Activated naive CD8-positive, alpha-beta T cell (primary cell): ENCODE measurements around the gene ATP1B4.

Experiments
- H3K27ac Mint-ChIP-seq: one replicate; pipeline ENCODE4 v1.8.0; 2021; ENCODE audit warnings: mixed read lengths
- H3K27me3 Mint-ChIP-seq: one replicate; pipeline ENCODE4 v1.8.0; 2021; ENCODE audit warnings: mixed read lengths
- H3K36me3 Mint-ChIP-seq: one replicate; pipeline ENCODE4 v1.8.0; 2021; ENCODE audit warnings: mixed read lengths
- H3K4me1 Mint-ChIP-seq: one replicate; pipeline ENCODE4 v1.8.0; 2021; ENCODE audit warnings: low read depth, mixed read lengths
- H3K4me3 Mint-ChIP-seq: one replicate; pipeline ENCODE4 v1.8.0; 2021; ENCODE audit warnings: mild to moderate bottlenecking, mixed read lengths
- H3K9me3 Mint-ChIP-seq: one replicate; pipeline ENCODE4 v1.8.0; 2021; ENCODE audit warnings: low read depth, mixed read lengths

The ATP1B4 gene

DNA sequence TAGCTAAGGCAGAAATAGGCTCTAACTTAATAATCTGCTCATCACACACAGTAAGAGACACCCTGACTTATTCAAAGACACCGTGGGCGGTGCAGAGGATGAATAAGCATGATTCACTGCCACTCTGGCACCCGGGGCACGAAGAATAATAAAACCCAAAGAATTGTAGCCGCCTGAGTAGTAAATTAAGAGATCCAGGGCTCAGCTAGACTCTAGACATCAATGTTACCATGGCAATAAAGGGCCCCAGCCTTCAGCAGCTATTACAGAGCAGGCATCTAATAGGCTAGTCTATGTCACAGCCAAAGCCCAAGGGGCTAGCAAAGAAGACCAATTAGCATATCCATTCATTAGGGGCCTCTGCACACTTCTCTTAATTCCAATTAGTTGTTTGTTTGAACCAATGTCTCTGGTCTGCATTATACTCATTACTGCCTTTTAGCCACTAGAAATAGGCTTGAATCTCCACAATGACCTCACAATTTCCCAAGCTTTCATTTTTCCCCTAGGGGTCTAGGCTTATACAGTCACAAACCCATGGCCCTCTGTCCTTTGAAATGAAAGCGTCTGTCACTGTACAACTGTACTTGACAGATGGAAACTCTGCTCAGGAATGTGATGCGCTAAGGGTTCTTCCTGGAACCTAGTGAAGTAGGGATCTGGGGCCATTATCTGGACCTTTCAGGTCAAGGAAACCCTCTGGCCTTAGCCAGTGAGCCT, 3.0 kb upstream of the ATP1B4 start:
- Mint-ChIP-seq H3K27me3 (no peaks in the 10 kb centered on the region), H3K4me3 (no peak overlapping the region), H3K27ac (no peak overlapping the region), H3K9me3 (no peaks in the 10 kb centered on the region), H3K4me1 (peaks cover 2% of the 10 kb centered on the region), H3K36me3 (no peaks in the 10 kb centered on the region)

DNA sequence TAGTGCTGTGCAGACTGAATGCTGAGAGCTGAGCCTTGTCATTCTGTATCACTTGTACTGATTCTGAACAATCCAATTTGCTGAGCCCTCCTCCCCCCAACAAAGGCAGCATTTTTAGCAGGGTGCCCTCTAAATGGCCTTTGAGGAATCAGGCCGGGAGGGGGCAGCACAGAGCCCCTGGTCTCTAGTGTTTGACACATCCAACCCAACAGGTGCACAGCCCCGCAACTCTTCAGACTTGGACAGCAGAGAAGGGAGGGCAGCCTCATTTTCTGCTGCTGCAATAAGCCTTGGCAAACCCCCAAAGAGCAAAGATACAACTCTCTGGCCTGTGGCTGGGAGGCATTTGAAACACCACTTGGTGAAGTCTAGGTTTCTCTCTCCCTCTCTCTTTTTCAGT, 3.4 kb downstream of the ATP1B4 start:
- no peaks in the 10 kb centered on the region for H3K36me3 Mint-ChIP-seq
- no peak overlapping the region for H3K4me3 Mint-ChIP-seq
- no peaks in the 10 kb centered on the region for H3K4me1 Mint-ChIP-seq
- no peaks in the 10 kb centered on the region for H3K9me3 Mint-ChIP-seq
- H3K27me3 Mint-ChIP-seq, result no peaks in the 10 kb centered on the region
- H3K27ac Mint-ChIP-seq, result no peak overlapping the region

DNA sequence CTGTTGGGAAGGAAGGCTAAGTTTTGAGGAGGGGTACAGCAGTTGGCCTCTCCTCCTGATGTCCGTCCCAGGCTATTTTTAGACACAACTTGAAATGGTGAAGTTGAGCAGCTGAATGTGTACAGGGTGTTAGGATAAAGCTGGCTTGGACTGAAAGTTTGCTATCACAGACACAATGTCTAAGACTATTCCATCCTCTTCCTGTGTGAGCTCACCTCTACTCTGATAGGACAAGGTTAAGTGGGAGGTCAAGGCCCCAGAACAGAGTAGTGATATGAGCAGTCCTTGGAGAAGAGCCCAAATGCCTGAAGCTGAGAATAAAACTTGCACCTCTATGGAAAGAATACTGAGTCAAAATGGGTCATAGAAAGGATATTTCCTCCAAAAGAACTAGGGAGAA, 4.1 kb downstream of the ATP1B4 start:
- Mint-ChIP-seq H3K36me3 (no peaks in the 10 kb centered on the region), H3K4me1 (no peaks in the 10 kb centered on the region), H3K27ac (no peak overlapping the region), H3K9me3 (no peaks in the 10 kb centered on the region), H3K4me3 (no peak overlapping the region), H3K27me3 (no peaks in the 10 kb centered on the region)

DNA sequence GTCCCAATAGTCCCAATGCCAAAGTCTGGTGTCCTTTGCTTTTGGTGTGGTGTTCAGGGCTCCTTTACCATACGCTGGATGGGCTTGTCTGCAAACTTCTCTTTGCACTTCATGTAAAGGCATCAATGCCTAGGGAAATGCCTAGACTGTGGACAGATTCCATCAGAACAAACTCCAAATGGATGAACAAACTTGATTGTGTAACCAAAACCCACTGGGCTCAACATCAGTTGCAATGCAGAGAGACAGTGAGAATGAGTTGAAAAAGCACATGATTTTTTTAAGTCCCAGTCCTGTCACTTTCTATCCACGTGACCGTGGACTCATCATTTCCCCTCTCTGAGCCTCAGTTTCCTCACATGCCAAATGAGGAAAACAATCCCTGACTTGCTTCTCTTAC, 4.9 kb downstream of the ATP1B4 start:
- no peak overlapping the region for H3K4me3 Mint-ChIP-seq
- no peaks in the 10 kb centered on the region for H3K4me1 Mint-ChIP-seq
- no peaks in the 10 kb centered on the region for H3K36me3 Mint-ChIP-seq
- H3K9me3 Mint-ChIP-seq, result no peaks in the 10 kb centered on the region
- H3K27ac Mint-ChIP-seq, result no peak overlapping the region
- no peaks in the 10 kb centered on the region for H3K27me3 Mint-ChIP-seq

DNA sequence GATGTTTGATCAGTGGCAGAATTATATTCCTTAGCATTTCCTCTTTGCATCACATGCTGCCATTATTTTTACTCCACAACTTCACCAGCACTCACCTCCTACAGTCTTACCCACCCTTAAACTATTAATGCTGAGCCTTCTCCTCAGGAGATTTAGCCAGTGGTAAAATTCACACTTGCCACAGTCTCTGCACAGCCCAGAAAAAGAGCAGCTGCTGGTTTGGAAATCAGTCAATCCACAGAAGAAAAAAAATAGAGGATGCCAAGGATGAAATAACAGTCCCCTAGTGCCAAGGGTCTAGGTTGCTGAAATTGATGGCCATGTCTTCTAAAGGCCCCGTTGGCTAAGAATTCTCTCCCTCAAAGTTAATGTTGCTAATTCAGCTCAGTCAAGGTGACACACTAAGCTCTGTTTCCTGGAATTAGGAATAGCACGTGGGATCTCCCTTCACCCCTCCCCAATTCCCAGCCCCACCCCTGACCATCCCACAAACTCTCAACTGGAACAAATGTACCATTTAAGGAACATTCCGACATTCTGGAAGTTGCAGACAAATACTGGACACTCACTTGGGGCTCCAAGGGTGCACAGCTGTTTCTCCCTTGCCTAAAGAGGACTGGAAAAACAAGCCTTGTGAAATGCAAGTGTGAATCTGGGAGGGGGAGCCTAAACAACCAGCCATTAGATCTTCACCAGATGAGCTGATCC, 5.7 kb downstream of the ATP1B4 start:
- no peak overlapping the region for H3K4me3 Mint-ChIP-seq
- no peaks in the 10 kb centered on the region for H3K36me3 Mint-ChIP-seq
- H3K9me3 Mint-ChIP-seq, result no peaks in the 10 kb centered on the region
- no peaks in the 10 kb centered on the region for H3K27me3 Mint-ChIP-seq
- no peaks in the 10 kb centered on the region for H3K4me1 Mint-ChIP-seq
- H3K27ac Mint-ChIP-seq, result no peak overlapping the region

DNA sequence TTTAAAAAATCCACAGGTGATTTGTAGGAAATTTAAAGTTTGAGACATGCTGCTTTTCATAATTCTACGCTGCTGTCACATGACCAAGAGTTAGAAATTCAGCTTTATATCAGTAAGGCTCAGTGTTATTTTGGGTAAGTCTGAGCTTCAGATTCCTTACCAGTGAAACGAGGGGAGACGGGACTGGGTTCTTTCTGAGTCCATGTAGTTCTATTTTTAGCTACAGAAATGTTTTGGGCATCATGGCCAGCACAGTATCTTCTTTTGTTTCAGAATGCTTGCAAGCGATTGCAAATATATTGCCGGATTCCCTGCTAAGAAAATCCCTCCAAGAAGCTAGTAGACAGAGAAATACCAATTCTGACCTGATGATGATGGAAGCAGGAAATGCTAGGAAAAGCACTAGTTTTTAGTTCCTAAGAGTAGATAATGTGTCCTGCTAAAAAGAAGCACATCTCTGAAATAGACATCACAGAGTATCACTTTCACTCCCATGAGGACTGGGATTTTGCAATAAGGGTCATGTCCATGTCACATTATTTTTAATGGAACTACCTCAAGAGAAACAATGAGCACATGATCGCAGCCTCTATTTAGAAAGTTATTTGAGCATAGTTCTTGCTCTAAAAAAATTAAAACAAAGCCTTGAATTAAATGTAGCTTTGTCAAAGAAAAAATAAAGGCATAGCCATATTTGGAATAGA, 10.9 kb downstream of the ATP1B4 start:
- Mint-ChIP-seq H3K27ac (no peak overlapping the region), H3K4me1 (no peaks in the 10 kb centered on the region), H3K36me3 (no peaks in the 10 kb centered on the region), H3K4me3 (no peak overlapping the region), H3K27me3 (no peaks in the 10 kb centered on the region), H3K9me3 (no peaks in the 10 kb centered on the region)

DNA sequence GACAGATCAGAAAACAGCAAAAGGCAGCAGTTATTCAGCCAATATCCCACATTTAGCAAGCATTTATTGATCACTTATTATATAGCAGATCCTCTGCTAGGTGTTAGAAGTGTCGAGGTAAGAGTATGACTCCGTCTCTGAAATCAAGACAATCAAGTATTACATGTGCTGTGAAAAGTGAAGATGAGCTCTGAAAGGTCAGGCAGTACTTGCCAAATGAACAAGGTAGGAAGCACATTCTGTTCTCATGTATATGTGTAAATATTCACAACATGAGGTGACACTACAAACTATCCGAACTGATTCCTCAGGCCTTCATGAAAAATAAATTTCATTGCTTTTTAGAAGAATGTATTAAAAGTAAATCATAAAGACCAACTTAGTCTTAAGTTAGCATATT, 15.3 kb downstream of the ATP1B4 start:
- Mint-ChIP-seq H3K36me3 (no peaks in the 10 kb centered on the region), H3K27ac (no peak overlapping the region), H3K4me3 (no peak overlapping the region), H3K27me3 (no peaks in the 10 kb centered on the region), H3K4me1 (peaks cover 4% of the 10 kb centered on the region), H3K9me3 (no peaks in the 10 kb centered on the region)

DNA sequence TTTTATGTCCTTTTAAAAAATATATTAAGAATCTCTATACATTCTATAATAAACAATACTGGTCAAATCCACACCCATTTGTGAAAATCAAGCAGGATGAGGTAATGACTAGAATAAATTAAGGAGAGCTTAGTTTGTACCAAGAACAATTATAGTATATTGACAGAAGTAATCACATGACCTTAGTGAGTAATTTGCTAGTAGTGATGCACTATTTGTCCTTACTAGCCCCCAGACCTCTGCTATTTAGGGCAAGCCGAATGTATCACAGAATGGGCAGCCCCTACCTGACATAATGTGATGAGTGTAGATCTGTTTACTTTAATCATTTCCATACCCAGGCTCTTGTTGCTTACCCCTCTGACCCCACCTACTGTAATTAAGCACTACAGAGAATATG, 15.8 kb downstream of the ATP1B4 start:
- Mint-ChIP-seq H3K27ac (no peak overlapping the region), H3K9me3 (no peaks in the 10 kb centered on the region), H3K4me1 (peaks cover 4% of the 10 kb centered on the region), H3K36me3 (no peaks in the 10 kb centered on the region), H3K4me3 (no peak overlapping the region), H3K27me3 (no peaks in the 10 kb centered on the region)

DNA sequence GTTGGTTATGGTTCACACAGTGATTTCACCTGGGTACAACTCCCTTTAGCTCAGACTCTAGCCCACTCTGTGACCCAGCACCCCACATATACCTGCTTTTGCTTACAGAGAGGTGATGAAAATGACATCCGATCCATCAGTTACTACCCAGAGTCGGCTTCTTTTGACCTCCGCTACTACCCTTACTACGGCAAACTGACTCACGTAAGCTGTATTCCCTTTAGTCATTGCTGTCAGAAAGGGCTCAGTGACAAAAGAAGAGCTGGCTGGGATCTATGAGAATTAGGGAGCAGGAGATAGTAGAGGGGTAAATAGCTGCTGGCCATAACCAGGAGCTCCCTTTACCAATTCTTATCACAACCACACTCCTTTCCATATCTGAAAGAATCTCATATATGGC, 16.7 kb downstream of the ATP1B4 start:
- Mint-ChIP-seq H3K36me3 (no peaks in the 10 kb centered on the region), H3K27me3 (no peaks in the 10 kb centered on the region), H3K4me3 (no peak overlapping the region), H3K9me3 (no peaks in the 10 kb centered on the region), H3K27ac (no peak overlapping the region), H3K4me1 (peaks cover 4% of the 10 kb centered on the region)

DNA sequence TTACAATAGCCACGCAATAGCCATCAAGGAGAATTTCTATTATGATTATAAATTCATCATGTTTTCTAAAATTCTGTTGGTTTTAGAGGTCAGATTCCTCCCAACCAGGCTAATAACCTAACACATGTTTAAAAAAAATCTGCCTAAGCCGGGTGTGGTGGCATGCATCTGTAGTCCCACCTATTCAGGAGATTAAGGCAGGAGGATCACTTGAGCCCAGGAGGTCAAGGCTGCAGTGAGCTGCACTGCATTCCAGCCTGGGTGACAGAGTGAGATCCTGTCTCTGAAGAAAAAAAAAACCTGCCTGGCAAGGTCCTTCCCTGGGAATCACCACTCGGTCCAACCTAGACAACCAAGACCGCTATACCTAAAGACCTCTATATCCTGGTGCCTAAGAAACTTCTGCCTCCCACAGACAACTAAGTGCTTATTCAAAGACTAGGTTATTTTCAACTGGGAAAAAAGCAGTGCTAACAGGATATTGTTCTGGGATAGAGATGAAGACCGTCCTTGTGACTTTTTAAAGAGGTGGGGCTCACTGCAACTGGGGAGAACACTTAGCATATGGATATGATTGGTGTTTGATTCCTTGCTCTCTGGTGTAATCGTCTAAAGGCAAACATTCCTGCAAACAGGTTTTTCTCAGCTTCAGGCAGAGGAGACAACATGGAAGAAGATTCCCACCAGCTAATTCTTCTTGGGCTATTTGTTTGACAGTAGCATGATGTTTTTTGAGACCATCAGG, 18.2 kb downstream of the ATP1B4 start:
- Mint-ChIP-seq H3K36me3 (no peaks in the 10 kb centered on the region), H3K27ac (no peak overlapping the region), H3K4me1 (peaks cover 4% of the 10 kb centered on the region), H3K27me3 (no peaks in the 10 kb centered on the region), H3K9me3 (no peaks in the 10 kb centered on the region), H3K4me3 (no peak overlapping the region)

DNA sequence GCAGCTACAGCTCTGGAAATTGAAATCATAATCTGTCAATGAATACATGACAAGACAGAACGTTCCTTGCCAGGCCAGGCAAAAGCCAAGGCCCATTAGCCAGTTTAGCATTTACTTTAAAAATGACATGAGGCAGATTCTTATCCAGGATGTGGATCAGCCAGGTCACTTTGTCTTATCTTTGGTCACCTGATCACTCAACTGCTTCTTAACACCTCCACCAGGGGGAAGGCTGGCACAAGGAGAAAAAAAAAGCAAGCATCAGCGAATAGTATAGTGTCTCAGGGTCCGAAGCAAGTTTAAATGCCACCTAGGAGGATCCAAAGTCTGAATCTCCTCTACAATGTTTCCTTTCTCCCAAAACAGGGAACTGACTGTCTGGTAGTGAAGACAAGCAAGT, 18.8 kb downstream of the ATP1B4 start:
- Mint-ChIP-seq H3K9me3 (no peaks in the 10 kb centered on the region), H3K4me3 (no peak overlapping the region), H3K27ac (no peak overlapping the region), H3K4me1 (peaks cover 4% of the 10 kb centered on the region), H3K36me3 (no peaks in the 10 kb centered on the region), H3K27me3 (no peaks in the 10 kb centered on the region)

DNA sequence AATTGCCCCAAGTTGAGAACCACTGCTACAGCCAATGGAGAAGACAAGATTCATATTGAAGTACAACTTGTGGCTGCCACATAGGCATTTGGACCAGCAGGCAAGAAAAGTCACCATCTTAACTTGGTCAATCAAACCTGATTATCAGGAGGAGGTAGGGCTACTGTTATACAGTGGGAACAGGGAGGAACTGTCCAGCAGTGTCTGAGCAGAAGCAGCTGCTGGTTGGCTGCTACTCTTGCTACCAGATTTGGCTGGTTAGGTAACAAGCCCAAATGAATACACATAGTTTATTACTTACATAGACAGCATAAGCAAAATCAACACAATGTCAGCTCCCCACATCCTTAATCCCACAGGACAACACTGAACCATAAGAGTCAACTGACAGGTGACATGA, 39.4 kb downstream of the ATP1B4 start:
- no peak overlapping the region for H3K4me3 Mint-ChIP-seq
- no peaks in the 10 kb centered on the region for H3K27me3 Mint-ChIP-seq
- H3K27ac Mint-ChIP-seq, result no peak overlapping the region
- no peaks in the 10 kb centered on the region for H3K36me3 Mint-ChIP-seq
- H3K9me3 Mint-ChIP-seq, result no peaks in the 10 kb centered on the region
- H3K4me1 Mint-ChIP-seq, result no peaks in the 10 kb centered on the region

DNA sequence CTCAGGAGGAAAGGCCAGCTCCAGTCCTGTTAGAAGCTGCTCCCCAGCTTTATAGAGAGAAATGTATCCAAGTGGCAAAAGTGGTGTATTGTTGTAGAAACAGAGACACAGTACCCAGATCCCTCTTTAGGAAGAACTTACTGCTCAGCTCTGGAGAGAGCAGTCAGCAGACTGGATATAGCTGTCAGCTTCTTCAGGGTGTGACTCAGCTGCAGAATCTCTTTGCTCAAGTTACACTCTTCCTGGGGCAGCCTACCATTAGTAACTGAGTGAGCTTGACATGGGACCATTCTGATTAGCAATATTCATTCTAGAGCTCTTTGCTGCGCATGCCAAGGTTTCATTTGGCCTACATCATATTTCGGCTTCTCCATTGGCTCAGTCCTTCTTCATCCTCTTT, 40.5 kb downstream of the ATP1B4 start:
- Mint-ChIP-seq H3K9me3 (no peaks in the 10 kb centered on the region), H3K36me3 (no peaks in the 10 kb centered on the region), H3K4me1 (no peaks in the 10 kb centered on the region), H3K4me3 (no peak overlapping the region), H3K27me3 (no peaks in the 10 kb centered on the region), H3K27ac (no peak overlapping the region)

DNA sequence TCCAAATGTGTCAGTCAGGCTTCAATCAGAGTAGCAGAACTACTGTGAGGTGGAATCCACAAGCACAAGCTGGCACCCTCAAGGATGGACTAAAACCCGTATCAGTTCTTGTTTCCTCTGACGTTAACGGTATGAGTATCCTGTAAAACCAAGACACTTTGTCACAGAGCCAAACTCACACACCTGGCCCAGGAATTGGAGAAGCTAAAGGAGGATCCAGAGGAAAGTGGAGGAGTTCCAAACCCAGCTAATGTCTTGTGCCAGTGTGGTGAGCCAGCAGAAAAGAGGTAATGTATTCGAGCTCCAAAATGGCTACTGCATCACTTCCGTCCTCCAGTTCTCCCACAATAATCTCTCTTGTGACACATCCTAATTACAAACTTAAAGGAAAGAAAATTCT, 44.7 kb downstream of the ATP1B4 start:
- H3K4me1 Mint-ChIP-seq, result no peaks in the 10 kb centered on the region
- no peaks in the 10 kb centered on the region for H3K9me3 Mint-ChIP-seq
- H3K4me3 Mint-ChIP-seq, result no peak overlapping the region
- H3K36me3 Mint-ChIP-seq, result no peaks in the 10 kb centered on the region
- H3K27ac Mint-ChIP-seq, result no peak overlapping the region
- no peaks in the 10 kb centered on the region for H3K27me3 Mint-ChIP-seq

DNA sequence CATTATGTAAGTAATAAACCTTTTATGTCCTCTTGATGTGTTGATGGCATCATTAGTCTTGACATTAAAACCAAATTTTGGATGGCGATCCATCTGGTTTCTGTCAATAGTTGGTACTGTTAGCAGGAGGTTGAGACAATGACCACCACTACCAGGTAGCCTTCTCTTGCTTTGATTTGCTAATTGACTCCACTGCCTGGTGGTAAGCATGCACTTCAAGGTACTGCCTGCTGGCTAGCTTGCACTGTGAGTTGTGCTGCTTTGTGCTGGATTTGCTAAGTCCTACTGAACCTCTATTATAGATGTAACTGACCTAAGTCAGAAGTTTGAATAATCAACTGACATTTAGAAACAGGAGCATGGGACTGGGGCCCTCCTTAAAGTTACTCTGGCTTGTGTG, 46.3 kb downstream of the ATP1B4 start:
- Mint-ChIP-seq H3K4me3 (no peak overlapping the region), H3K9me3 (no peaks in the 10 kb centered on the region), H3K27ac (no peak overlapping the region), H3K4me1 (no peaks in the 10 kb centered on the region), H3K36me3 (no peaks in the 10 kb centered on the region), H3K27me3 (no peaks in the 10 kb centered on the region)
